ENCODE results near the gene SEMA3A. TPM values are rescaled to one million over a fixed set of nuclear protein-coding genes. Genes with fewer than 3 reads are reported as not detected.
"Not testable (repeated sequence)": the region's sequence is repeated elsewhere in the genome, so short reads cannot be mapped to it uniquely, and the experiment has no call there.

Gene SEMA3A
- total RNA-seq, 3 donors from 2014 or later = 4.5 to 76.7 (median 9.7) TPM

DNA sequence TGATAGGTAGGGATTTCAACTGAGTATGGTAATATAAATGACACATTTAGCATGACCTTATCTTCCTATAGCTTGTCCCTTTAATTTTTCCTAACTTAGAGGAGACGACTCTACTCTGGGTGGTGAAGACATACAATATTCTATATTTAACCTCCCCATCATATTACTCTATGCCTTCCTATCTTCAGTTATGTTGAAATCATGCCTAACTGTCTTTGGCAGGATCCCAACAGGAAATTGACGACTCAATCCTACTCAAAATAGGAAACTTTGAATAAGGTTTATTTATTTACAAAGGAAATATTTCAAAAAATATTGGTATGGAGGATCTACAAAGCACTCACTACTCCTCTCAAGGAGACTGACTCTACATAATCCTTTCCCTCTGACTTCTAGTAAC lies 24.1 kb upstream of the SEMA3A start:
- no peaks in the 10 kb centered on the region for H3K4me1 ChIP-seq (ENCODE audit: low read depth)
- intact Hi-C loops (cut with DNase I, micrococcal nuclease) = no loop called here
- H3K4me3 ChIP-seq = no peak overlapping the region
- H3K36me3 ChIP-seq (ENCODE audit: low read depth) = no peaks in the 10 kb centered on the region
- TF ChIP-seq, protein P1, sequence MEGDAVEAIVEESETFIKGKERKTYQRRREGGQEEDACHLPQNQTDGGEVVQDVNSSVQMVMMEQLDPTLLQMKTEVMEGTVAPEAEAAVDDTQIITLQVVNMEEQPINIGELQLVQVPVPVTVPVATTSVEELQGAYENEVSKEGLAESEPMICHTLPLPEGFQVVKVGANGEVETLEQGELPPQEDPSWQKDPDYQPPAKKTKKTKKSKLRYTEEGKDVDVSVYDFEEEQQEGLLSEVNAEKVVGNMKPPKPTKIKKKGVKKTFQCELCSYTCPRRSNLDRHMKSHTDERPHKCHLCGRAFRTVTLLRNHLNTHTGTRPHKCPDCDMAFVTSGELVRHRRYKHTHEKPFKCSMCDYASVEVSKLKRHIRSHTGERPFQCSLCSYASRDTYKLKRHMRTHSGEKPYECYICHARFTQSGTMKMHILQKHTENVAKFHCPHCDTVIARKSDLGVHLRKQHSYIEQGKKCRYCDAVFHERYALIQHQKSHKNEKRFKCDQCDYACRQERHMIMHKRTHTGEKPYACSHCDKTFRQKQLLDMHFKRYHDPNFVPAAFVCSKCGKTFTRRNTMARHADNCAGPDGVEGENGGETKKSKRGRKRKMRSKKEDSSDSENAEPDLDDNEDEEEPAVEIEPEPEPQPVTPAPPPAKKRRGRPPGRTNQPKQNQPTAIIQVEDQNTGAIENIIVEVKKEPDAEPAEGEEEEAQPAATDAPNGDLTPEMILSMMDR (IDR thresholded peaks at IDR 0.05) = no peak
- DNase-seq (no peak), ATAC-seq (no peak)
- no peaks in the 10 kb centered on the region for H3K9me3 ChIP-seq

DNA sequence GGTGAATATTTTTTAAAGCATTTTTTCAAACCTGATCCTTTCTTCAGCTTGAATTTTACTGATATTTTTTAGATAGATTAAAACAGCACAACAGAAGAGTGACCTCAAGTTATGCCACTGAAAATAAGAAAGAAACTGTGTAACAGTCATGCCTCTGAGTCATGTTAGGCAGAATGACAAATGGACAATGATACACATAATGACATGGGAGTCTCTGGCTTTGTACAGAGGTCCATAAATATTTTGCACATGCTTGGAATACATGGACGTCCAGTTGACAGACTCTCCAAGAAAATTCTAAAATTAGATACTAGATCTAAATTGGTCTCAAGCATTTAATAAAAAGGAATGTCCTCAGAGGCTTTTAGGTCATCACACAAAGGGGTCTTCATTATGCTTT lies 21.9 kb upstream of the SEMA3A start:
- ATAC-seq = no peak
- TF ChIP-seq, protein P1 (IDR thresholded peaks at IDR 0.05) = no peak
- intact Hi-C loops (cut with DNase I, micrococcal nuclease) = no loop called here
- Histone ChIP-seq H3K4me1 (ENCODE audit: low read depth) (no peaks in the 10 kb centered on the region), H3K4me3 (no peak overlapping the region), H3K9me3 (no peaks in the 10 kb centered on the region), H3K36me3 (ENCODE audit: low read depth) (no peaks in the 10 kb centered on the region)
- no peak for DNase-seq

GRCh38 chr7:84214757-84215156 lies 20.2 kb upstream of the SEMA3A start:
- ATAC-seq; DNase-seq; H3K9me3 ChIP-seq; H3K36me3 ChIP-seq (ENCODE audit: low read depth); H3K4me3 ChIP-seq; H3K4me1 ChIP-seq (ENCODE audit: low read depth); intact Hi-C loops (cut with DNase I, micrococcal nuclease): not testable (repeated sequence)

GRCh38 chr7:84210301-84210700 lies 15.7 kb upstream of the SEMA3A start:
- ATAC-seq = no peak
- no peak for DNase-seq
- Histone ChIP-seq H3K36me3 (ENCODE audit: low read depth) (no peaks in the 10 kb centered on the region), H3K4me1 (ENCODE audit: low read depth) (no peaks in the 10 kb centered on the region), H3K9me3 (no peaks in the 10 kb centered on the region), H3K4me3 (no peak overlapping the region)
- TF ChIP-seq, protein P1 (IDR thresholded peaks at IDR 0.05) = no peak
- intact Hi-C loops (cut with DNase I, micrococcal nuclease) = no loop called here

DNA sequence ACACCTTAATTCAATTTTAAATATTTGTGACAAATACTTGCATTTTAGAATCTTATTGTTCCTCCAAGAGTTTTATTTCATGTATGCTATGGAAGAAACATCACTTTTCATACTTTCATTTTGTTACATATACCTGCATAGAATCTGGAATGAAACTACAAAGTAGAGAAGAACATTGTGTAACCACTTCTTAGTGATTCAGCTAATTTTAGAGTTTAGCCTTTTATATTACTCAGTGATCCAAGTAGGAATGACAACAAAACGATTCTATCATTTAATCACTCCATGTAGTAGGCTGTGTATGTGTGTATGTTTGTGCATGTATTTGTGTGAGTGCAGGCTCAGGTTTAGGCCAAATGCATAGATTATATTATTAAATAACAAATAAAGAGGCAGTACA lies 14.4 kb upstream of the SEMA3A start:
- no peak for ATAC-seq
- H3K4me1 ChIP-seq (ENCODE audit: low read depth) = no peaks in the 10 kb centered on the region
- intact Hi-C loops (cut with DNase I, micrococcal nuclease) = no loop called here

GRCh38 chr7:84207615-84208014 lies 13.0 kb upstream of the SEMA3A start:
- DNase-seq (no peak), ATAC-seq (no peak)
- intact Hi-C loops (cut with DNase I, micrococcal nuclease) = no loop called here
- no peaks in the 10 kb centered on the region for H3K4me1 ChIP-seq (ENCODE audit: low read depth)
- H3K4me3 ChIP-seq = no peak overlapping the region
- no peaks in the 10 kb centered on the region for H3K36me3 ChIP-seq (ENCODE audit: low read depth)
- TF ChIP-seq, protein P1 (IDR thresholded peaks at IDR 0.05) = no peak
- no peaks in the 10 kb centered on the region for H3K9me3 ChIP-seq

More for the DNA sequence above, 14.4 kb upstream of the SEMA3A start:
- Histone ChIP-seq H3K36me3 (ENCODE audit: low read depth) (no peaks in the 10 kb centered on the region), H3K4me3 (no peak overlapping the region), H3K9me3 (no peaks in the 10 kb centered on the region)
- TF ChIP-seq, protein P1 (IDR thresholded peaks at IDR 0.05) = no peak
- DNase-seq = no peak

All from mucosa of descending colon (tissue), 3 donors.